ENCODE measurements around the gene ZNF503.

ZNF503 gene

DNA sequence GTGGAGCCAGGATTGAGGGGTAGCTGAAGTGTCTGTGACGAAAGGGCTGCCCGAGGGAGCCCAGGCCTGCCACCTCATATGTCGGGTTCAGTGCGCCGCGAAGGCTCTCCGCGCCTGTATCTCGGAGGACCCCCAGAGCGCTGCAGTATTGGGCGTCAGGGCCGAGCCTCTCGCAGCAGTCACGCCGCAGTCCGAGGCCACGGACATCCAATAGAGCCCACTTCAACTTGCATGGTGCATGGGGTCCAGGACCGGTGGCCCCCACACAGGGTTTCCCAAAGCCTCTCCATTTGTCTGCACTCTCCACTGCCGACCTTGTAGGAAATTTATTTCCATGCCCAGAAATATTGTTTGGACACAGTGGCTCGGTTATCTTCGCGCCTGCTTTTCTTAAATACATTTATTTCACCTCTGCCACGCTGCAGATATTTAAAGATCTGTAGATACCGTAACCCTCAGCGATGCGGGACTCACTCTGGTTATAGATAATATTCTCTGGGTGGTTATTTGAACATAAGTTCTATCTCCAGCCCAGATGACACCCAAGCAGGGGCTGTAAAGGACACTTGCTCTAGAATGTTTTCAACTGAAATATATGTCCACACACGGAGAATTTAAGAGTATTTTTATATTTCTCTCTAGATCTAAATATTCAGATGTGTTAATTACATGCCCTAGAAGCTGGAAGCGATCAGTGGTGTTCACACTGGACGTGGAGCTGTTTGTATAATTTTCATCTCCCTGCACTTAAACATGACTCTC is 5.1 kb upstream of the ZNF503 start:
- DNase-seq (ENCODE audit: low spot score): no peak

DNA sequence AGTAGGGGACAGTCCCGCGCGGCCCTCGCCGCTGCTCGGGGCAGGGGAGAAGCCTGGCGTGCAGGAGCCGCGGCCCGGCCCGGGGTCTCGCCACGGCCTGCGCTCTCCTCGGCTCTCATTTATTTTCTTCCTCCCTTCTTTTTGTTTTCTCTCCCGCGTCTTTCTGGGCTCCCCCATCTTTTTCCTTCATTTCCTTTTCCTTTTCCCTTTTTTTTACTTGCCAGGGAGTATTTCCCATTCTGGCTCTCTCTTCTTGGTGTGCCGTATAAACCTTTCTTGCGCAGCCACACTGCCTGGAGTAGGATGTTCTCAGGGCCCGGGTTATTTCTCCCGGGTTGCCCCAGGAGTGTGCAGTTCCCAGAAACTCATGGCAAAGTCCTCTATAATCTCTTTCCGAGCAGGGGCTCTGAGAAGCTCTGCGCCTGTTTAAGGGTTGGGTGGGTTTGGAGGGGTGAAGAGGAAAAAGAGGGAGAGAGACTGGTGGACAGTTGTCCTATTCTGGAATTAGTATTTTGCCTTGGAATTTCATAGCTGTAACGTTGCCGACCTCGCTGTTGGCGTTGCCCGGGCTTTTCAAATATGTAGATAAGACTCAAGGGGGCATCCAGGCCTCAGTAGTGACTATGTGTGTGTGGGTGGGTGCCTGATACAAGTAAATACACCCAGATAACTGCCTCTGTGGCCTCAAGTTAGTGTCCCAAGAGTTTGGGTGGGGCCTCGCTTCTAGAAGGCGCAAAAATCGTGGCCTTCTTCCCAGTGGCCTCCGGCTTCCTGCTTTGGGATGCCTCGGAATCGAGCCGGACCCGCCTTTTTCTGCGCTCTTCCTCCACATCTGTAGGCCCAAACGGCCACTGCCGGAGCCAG is 4.3 kb upstream of the ZNF503 start:
- DNase-seq (ENCODE audit: low spot score): no peak

DNA sequence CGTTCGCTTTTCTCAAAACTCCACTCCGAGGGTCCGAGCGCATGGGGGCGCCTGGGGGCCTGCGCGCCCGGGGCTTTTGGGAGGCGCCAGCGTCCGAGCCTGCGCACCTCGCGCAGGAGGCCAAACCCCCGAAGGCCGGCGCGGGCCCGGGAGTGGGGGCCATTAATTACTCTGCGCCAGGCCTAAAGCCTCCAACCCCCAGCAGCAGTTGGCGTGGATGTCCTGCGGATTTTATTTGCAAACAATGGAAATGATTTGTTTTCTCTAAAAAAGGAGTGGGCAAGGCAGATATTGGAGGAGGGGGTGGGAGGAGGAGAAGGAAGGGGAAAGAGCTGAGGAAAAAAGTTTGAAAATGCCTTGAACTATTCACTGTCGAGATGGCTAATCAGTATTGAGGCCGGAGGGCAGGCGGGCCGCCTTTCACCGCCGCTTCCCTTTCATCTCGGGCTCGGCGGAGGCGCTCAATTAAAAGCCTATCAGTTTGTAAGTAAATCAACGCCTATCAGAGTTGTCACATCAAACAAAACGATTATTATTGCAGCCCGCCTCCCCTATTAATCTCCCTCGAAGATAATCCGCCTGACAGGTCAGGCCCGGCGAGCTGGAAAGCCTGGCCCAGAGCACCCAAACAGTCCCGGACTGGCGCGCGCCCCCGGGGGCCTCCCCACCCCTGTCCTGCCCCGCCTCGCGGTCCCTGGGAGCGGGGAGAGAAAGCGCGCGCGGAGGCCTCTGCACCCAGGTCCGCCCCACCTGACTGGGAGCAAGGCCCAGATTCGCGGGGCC is 3.4 kb upstream of the ZNF503 start:
- no peak for DNase-seq (ENCODE audit: low spot score)

DNA sequence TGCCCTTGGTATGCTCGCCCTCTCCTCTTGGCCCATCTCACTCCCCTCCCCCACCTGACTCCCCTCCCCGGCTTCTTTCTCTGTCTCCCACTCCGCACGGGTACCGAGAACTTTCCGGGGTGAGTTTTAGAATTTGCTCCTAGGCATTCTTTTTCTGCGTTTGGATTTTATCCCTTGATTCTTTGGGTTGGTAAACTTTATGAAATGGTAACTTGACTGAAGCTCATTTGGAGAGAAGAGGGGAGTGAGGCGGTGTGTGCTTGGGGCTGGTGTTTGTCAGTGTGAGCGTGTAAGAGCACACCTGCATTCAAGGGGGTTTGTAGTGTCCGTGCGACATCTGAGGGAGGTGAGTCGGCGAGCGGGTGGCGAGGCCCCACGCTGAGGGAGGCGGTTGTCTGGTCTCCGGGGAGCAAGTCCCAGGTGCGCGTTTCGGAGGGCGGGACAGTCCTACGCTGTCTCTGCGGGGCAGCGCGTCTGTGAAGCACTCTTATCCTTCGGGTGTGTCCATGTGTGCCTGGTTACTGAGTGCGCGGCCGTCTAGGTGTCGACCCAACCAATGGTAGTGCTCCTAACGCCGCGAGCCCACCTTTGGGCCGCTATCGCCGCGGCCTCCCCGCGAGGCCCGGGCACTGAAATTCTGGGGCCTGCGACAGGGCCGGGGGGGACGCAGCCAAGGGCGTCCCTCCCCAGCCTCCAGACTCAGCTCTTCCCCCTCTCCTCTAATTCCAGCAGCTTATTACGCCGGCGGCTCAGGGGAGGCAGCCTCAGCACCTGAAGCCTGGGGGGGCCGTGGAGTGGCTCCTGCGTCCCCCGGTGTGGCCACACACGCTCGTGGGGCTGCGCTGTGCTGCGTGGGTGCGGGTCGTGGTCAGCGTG is 2.6 kb upstream of the ZNF503 start:
- no peak for DNase-seq (ENCODE audit: low spot score)

DNA sequence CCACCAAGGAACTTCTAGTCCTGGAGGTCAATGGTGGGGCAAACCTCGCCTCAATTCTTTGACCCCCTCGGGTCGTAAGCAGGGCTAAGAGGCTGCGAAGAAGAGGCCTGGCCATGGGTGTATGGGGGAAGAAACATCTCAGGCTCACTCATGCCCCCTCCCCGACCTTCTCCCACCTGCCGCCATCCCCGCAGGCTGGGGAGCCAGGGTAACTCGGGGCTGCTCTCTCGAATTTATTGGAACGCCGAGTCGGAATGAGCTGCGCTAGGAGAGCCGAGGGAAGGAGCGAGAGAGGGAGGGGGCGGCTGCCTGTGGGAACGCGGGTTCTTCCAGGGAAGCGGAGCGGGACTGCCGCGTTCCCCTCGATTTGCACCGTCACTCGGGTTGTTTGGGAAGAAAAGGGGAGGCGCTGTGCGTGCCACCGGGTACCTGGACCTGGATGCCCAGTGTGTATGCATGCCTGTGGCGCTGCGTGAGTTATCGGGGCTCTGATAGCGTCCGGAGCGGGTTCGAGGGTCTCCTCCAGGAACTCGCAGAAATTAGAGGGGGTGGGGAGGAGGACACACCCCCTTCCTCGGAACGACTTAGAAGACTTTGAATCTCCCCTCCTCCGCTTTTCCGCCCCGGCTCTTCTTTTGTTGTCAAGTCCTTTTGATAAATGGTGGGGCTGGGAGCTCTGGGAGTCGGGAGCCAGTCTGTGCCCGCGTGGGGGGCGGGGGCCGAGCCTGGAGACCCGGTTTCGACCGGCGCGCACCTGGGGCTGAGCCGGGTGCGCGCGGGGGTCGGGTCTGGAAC is 1.8 kb upstream of the ZNF503 start:
- no peak for DNase-seq (ENCODE audit: low spot score)

DNA sequence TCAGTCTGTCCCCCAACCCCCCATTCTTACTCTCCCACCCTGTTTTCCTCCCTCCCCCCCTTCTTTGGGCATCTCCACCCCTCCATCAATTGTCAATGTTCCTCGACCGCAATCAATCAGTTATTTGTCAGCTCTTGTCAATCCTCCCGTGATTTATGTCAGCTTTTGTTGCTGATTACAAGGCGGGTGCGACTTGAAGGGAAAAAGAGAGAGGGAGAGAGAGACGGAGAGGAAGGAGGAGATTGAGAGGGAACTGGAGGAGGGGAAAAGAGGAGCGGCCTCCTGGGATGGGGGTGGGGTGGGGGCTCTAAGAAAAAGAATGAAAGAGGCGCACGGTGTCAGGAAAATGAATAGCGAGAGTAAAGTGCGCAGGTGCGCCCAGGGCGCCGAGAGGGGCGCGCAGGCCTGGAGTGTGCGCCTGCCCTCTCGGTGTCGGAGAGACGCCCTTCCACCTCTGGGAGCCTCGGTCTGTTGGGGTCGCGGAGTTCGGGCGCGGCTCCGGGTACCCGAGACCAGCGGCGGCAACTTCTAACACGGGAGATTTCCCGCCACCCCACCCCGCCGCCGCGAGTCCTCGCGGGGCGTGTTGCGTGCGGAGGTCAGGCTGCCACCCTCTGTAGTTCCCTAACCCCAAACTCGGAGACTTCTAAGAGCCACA is 1.1 kb upstream of the ZNF503 start:
- no peak for DNase-seq (ENCODE audit: low spot score)

DNA sequence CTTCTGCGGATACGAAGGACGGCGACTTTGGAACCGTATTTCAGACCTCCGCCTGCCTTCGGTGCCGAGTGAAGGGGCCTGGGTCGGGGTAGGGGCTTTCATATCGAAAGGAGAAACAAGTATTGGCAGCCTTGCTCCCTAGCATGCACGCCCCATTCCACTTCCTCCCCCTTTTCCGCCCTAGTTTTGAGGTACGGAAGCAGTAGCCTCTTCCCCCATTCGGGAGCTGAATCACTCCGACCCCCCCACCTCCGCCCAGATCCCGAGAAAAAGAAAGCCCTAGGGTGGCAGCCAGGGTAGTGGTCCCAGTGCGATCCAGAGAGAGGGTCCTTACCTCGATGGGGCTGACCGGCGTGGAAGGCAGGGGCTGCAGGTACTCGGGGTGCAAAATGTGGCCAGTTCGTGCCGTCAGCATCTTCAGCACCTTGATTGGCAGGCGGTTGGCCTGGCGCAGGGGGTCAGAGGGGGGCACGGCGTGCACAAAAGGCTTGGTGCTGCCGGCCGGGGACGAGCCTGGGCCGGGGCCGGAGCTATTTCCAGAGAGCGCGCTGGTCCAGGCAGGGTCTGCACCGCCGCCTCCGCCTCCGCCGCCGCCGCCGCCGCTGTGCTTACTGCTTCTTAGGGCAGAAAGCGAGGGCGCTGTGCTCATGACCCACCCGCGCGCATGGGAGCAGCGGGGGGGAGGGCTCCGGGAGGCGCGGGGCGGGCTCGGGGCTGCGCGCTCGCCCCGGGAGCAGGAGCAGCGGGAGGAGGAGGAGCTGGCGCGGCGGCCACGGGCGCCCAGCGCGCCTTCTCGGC is 594 bp downstream of the ZNF503 start:
- peak; percentile 21 for DNase-seq (ENCODE audit: low spot score)

DNA sequence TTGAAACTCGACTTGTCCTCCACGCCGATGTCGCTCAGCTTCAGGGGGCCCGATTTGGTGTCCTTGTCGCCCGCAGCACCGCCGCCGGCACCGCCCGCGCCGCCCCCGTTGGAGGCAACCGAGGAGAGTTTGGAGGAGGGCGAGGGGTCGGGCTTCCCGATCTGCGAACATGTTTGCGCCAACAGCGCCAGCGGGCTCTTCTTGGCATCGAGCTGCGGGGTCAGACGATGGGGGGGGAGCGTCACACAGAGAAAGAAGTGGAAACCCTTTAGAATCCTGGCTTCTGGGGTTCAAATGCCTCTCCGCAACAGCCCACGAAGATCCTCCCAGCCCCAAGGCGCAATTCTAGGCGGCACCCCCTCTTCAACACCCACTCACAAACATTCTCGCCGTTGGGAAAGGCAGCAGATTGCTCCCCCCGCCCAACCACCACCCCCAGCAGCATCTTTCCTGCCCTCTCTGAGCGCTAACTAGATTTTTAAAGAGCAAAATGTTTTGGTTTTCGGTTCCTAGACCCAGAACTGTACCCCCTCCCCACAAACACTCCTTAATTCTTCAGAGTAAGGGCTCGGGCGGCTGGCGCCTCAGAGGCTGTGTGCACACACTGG is 1.3 kb downstream of the ZNF503 start:
- no peak for DNase-seq (ENCODE audit: low spot score)

DNA sequence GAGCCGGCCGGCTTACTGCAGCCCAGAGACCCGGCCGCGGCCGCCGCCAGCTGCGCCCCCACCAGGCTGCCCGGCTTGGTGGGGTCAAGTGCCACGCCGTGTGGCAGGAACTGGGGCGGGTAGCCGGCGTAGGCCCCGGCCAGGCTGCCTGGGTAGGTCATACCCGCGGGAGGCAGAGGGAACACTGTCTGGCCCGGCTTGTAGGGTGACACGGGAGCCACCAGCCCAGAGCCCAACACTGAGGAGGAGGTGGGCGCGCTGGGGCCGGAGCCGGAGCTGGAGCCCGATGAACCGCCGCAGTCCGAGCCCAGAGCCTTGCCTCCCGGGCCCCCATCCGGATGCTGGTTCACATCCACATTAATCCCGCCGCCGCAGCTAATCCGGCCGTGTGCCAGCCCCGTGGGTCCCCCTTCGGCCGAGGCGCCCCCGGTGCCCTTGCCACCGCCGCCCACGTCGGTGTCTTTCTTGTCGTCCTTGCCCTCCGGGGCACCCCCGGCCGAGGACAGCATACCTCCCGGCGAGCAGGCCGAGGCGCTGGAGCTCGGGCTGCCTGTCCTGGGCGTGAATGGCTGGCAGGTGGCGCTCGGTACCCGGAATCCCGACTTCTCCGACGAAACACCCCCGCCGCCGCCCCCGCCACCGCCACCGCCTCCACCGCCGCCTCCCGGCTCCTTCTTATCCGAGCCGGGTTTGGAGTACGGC is 2.0 kb downstream of the ZNF503 start:
- DNase-seq (ENCODE audit: low spot score): peak; percentile 35

DNA sequence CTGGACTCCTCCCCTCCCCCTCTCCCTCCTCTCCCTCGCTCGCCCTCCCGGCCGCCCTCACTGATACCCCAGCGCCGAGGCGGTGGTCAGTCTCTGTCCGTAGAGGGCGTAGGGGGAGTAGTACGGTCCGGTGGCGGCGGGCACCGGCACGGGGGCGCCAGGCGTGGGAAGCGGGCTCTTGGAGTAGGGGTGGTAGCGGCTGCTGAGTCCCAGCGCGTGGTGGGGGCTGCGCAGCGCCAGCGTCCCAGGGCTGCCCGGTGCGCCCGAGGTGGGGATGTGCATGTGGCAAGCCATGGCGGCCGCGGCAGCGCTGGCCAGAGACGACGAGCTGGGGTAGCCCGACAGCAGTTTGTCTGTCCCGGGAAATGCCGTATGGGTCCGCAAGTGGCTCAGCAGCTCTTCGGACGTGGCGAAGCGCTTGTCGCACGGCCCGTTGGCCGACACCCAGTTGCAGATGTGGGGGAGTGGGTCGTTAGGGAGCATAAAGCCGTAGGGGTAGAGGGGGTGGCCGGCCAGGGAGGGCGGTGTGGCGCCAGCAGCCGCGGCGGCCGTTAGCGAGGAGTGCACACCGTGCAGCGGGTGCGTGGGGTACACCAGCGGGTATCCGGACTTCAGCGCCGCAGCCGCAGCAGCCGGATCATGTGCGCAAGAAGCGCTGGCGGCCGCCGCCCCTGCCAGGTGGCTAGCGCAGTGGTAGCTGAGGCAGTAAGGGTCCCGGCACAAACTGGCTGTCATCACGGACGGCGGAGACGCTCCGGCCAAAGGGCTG is 2.7 kb downstream of the ZNF503 start:
- DNase-seq (ENCODE audit: low spot score): no peak

DNA sequence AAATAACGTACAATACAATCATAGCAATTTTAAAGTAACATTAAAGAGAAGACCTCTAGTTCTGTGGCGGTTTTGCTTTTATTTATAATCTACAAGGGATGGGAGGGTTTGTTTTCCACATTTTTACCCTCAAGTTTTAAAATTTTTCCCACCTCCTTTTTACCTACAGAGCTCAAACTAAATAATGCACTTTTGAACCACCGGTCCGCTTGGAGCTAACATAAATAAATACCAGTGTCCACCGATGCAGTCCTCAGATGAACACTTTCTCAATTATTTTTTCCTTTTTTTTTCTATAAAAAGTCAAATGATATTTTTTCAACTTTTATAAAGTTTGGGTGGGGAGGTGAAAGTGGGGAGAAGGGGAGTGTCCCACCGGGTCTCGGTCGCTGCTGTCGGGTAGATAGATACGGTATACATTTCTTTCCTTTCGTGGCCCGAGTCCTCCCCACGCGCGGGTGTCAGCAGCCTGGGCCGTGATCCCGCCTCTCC is 3.3 kb downstream of the ZNF503 start:
- DNase-seq (ENCODE audit: low spot score): no peak

DNA sequence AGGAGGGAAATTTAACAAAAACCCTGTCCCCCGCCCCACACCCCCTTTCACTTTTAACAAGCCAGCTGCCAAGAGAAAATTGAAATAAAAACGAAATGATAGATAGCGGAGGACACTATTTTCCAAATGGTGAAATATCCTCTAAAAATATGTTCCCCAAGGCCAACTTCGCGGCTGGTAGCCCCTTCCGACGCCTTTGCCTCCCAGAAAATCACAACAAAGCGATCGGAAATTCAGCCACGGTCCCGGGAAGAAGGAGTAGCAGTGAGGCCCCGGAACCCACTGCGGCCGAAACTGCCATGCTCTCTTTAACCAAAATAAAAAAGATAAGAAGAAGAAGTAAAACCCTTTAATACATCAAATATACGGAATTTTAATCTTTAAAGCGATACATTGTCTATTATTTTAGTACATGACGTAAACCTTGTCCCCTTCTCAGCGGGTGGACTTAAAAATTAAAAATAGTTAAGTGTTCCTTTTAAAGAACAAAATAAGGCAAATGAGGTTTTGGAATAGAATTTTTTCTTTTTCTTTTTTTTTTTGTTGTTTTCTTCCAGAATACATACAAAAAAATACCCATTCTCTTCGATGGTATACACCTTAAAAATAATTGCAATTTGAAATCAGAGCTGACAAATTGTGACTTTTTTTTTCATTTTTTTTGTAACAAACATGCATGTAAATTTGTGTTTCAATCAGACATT is 3.9 kb downstream of the ZNF503 start:
- DNase-seq (ENCODE audit: low spot score): no peak

DNA sequence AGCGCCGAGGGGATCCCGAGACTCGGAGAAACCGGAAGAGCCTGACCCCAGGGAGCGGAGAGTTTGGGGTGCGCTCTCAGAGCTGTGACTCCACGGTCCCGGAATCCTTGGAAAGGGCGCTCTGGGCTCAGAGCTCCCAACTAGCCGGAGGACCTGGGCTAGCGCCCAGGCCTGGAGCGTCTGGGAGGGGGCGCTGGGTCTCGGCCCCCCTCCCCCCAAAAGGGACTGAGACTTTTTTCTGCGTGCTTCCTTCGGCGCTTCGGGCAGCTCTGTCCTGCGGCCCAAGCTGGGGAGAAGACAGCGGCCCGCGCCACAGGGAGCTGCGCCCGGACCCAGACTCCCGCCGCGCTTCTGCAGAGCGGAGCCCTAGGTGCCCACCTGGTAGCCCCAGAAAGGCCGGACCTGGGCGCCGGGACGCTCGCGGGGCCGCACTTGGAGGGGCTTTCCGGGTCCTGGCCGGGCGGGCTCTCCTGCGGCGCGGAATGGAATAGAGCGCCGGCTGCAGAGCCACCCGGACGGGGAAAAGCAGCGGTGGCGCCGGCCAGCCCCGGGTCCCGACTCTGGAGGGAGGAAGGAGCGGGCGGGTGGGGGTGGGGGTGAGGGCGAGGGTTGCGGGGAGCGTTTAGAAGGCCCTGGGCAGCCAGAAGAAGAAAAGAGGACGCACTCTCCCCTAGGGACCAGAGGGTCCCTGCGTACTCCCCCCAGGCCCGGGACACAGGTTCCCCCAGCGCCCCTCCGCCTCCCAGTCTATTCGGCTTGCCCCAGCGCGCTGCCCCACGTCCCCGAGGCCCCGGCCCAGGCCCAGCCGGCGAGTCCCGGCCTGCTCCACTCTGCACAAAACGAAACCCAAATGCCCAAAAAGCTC is 4.7 kb downstream of the ZNF503 start:
- no peak for DNase-seq (ENCODE audit: low spot score)

DNA sequence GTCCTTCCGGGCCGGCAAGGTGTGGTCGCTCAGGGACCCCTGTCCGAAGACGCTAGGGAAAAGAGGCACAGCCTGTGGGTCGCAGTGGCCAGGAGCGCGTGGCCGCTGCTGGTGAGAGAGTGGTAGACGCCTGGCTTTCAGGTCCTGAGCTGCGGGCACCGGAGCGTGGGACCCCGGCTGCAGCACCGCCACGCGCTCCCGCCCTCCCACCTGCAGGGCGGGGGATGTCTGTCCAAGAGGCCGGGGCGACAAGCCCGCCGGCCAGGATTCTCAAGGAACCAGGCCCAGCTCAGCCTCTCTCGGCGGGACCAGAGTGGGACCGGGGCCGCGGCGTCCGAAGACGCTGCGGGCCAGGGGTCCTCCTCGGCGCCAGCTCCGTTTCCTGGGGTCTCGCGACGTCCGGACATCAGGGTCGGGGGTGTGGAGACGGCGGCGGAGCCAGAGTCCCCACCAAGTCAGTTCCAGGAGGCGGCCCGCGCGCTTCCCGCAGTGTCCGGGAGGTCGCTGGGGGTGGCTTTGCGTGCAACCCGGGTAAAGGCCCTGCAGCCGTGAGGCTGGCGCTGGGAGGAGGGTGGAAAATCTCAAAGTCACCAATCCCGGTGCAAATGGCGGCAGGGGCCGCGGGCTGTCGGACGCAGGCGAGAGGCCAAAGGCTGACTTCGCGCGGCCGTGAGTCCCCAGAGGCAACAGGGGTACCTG is 5.5 kb downstream of the ZNF503 start:
- no peak for DNase-seq (ENCODE audit: low spot score)
